Subcutaneous adipose tissue (tissue), 4 donors: ENCODE results near the gene EFHC2. TPM values are rescaled to one million over a fixed set of nuclear protein-coding genes. Genes with fewer than 3 reads are reported as not detected.

ENCODE experiments used
- CTCF ChIP-seq: fragments of 450-650 bp; IDR thresholded peaks from one replicate; pipeline ENCODE4 v1.5.1; 2016; ENCODE audit warnings: low read depth, mild to moderate bottlenecking, control low read depth, antibody characterized with exemption, moderate library complexity
- total RNA-seq, 4 donors: library from RNA; depleted of rRNA; stranded (reverse); fragments of >200 nt; gene quantifications; one replicate each; pipeline ENCODE4 v1.1.0, GENCODE V29; 2016

EFHC2 gene
- total RNA-seq, 4 donors from 2014 or later = 0.51 to 0.88 TPM; not detected in 2

GRCh38 chrX:44175455-44175854 is 168.0 kb downstream of the EFHC2 start:
- TF ChIP-seq CTCF = no peak

- TF ChIP-seq CTCF = no peak
These were observed 169.4 kb downstream of the EFHC2 start for GRCh38 chrX:44174061-44174460.

GRCh38 chrX:44173219-44173618 is 170.3 kb downstream of the EFHC2 start:
- TF ChIP-seq CTCF = no peak

GRCh38 chrX:44167116-44167515 is 176.4 kb downstream of the EFHC2 start:
- no peak for TF ChIP-seq CTCF

- no peak for TF ChIP-seq CTCF
These were observed 180.5 kb downstream of the EFHC2 start for GRCh38 chrX:44162964-44163475.

GRCh38 chrX:44157858-44158257 is 185.6 kb downstream of the EFHC2 start:
- no peak for TF ChIP-seq CTCF

GRCh38 chrX:44157283-44157682 is 186.2 kb downstream of the EFHC2 start:
- TF ChIP-seq CTCF = no peak
